Measurements from ENCODE around the gene SHH. TPM values are rescaled to one million over a fixed set of nuclear protein-coding genes. Genes with fewer than 3 reads are reported as not detected.

The SHH gene
- total RNA-seq, 6 experiments from 2014 or later, result 6.8 to 18.6 (median 12.4) TPM

DNA sequence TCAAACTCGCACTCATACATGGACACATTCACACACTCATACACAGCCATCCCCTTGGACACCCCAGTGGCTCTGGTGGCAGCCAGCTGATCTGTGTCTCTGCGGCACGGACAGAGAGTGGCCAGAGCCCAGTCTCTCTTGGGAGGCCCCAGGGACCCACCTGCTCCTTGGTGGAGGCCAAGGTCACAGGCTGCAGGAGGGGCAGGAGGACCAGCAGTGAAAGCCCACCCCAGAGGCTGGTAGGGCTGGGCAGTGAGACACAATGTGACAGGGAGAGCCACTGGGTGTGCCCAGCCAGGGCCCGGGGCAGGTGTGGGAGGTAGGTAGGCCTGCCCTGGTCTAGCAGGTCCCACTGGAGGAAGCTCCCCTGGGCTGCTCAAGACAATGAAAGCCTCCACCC lies 18.5 kb downstream of the SHH start:
- Histone ChIP-seq H3K27me3 (no peaks in the 10 kb centered on the region), H3K4me3 (no peak overlapping the region), H3K4me1 (no peaks in the 10 kb centered on the region), H3K9me3 (no peaks in the 10 kb centered on the region), H3K27ac (no peak overlapping the region), H3K36me3 (no peaks in the 10 kb centered on the region)
- 83% methylated on average over 2 of the region's 4 CpGs for WGBS (ENCODE audit: insufficient coverage, low coverage, low lambda C conversion rate, missing lambda C conversion rate)
- intact Hi-C loops (cut with DNase I), result loop anchor here (10.0 kb wide), 2 partner anchors 671 to 681 kb away; no protein-coding TSS in a partner anchor
- no peak for DNase-seq
- ATAC-seq, result no peak
- TF ChIP-seq, protein P1, sequence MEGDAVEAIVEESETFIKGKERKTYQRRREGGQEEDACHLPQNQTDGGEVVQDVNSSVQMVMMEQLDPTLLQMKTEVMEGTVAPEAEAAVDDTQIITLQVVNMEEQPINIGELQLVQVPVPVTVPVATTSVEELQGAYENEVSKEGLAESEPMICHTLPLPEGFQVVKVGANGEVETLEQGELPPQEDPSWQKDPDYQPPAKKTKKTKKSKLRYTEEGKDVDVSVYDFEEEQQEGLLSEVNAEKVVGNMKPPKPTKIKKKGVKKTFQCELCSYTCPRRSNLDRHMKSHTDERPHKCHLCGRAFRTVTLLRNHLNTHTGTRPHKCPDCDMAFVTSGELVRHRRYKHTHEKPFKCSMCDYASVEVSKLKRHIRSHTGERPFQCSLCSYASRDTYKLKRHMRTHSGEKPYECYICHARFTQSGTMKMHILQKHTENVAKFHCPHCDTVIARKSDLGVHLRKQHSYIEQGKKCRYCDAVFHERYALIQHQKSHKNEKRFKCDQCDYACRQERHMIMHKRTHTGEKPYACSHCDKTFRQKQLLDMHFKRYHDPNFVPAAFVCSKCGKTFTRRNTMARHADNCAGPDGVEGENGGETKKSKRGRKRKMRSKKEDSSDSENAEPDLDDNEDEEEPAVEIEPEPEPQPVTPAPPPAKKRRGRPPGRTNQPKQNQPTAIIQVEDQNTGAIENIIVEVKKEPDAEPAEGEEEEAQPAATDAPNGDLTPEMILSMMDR (IDR thresholded peaks at IDR 0.05), result no peak
- no peak for TF ChIP-seq POLR2A (IDR thresholded peaks at IDR 0.05)

DNA sequence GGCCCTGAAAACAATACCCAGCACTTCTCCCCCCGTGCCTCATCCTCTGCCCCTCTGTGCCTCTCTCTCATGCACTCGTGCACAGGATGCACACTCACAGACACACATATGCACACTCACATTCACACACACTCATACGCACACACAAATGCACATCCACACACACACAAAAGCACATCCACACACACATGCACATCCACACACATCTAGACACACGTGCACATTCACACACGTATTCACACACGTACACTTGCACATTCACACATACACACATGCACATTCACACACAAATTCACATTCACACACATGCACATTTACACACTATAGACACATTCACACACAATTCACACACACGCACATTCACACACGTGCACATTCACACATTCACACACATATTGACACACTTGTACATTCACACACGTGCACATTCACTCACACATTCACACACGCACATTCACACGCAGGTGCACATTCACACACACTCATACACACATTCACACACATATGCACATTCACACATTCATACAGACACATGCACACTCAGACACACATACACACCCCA lies 19.2 kb downstream of the SHH start:
- Histone ChIP-seq H3K36me3 (no peaks in the 10 kb centered on the region), H3K4me1 (no peaks in the 10 kb centered on the region), H3K9me3 (no peaks in the 10 kb centered on the region), H3K27me3 (no peaks in the 10 kb centered on the region), H3K4me3 (no peak overlapping the region), H3K27ac (no peak overlapping the region)
- no peak for ATAC-seq
- TF ChIP-seq, protein P1 (IDR thresholded peaks at IDR 0.05), result no peak
- no peak for TF ChIP-seq POLR2A (IDR thresholded peaks at IDR 0.05)
- intact Hi-C loops (cut with DNase I), result loop anchor here (10.0 kb wide), 2 partner anchors 672 to 682 kb away; no protein-coding TSS in a partner anchor
- WGBS (ENCODE audit: insufficient coverage, low coverage, low lambda C conversion rate, missing lambda C conversion rate), result 78% methylated on average over 10 of the region's 11 CpGs
- no peak for DNase-seq

DNA sequence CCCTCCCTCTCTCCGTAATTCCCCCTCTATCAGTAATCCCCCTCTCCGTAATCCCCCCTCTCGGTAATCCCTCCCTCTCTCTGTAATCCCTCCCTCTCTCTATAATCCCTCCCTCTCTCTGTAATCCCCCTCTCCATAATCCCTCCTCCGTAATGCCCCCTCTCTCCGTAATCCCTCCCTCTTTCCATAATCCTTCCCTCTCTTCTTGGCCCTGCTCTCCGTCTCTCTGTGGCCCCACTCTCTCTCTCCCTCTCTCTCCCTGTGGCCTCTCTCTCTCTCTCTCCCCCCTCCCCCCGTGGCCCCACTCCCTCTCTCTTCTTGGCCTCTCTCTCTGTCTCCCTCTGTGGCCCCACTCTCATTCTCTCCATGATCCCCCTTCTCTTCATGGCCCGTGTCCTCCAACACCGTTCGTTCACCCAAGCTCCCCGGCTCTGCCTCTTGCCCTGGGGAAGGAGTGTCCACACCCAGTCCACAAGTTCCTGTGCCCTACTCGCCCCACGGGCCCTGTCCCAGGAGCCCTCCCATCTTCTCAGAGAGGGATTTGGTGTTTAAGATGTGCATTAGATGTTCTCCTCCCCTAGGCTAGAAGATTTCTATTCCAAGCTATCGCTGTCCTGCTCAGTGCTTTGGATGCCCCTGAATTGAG lies 19.8 kb downstream of the SHH start:
- DNase-seq (no peak), ATAC-seq (no peak)
- Histone ChIP-seq H3K9me3 (no peaks in the 10 kb centered on the region), H3K27me3 (no peaks in the 10 kb centered on the region), H3K36me3 (no peaks in the 10 kb centered on the region), H3K4me1 (no peaks in the 10 kb centered on the region), H3K27ac (no peak overlapping the region), H3K4me3 (no peak overlapping the region)
- 83% methylated on average over 13 of the region's 14 CpGs for WGBS (ENCODE audit: insufficient coverage, low coverage, low lambda C conversion rate, missing lambda C conversion rate)
- TF ChIP-seq POLR2A (IDR thresholded peaks at IDR 0.05), result no peak
- TF ChIP-seq, protein P1 (IDR thresholded peaks at IDR 0.05), result no peak
- intact Hi-C loops (cut with DNase I), result loop anchor here (10.0 kb wide), 2 partner anchors 672 to 682 kb away; no protein-coding TSS in a partner anchor

DNA sequence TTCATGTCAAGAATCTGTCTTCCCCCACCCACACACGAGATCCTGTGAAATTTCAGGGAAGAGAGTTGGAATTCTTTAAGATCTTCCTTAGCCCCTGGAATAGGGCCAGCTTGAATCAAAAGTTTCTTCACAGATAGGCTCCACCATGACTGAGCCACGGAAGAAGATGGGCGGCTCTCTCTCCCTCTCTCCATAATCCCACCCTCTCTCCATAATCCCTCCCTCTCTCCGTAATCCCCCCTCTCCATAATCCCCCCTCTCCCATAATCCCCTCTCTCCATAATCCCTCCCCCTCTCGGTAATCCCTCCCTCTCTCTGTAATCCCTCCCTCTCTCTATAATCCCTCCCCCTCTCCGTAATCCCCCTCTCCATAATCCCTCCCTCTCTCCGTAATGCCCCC lies 20.4 kb downstream of the SHH start:
- no peaks in the 10 kb centered on the region for H3K9me3 ChIP-seq
- H3K27ac ChIP-seq, result no peak overlapping the region
- H3K36me3 ChIP-seq, result no peaks in the 10 kb centered on the region
- WGBS (ENCODE audit: insufficient coverage, low coverage, low lambda C conversion rate, missing lambda C conversion rate), result 69% methylated on average over 4 of the region's 7 CpGs
- no peaks in the 10 kb centered on the region for H3K27me3 ChIP-seq
- ATAC-seq, result no peak
- no peak overlapping the region for H3K4me3 ChIP-seq
- no peak for DNase-seq
- intact Hi-C loops (cut with DNase I), result loop anchor here (10.0 kb wide), 2 partner anchors 673 to 683 kb away; no protein-coding TSS in a partner anchor
- no peak for TF ChIP-seq POLR2A (IDR thresholded peaks at IDR 0.05)
- TF ChIP-seq, protein P1 (IDR thresholded peaks at IDR 0.05), result no peak
- H3K4me1 ChIP-seq, result peaks cover 0 to 6% (median 0%) of the 10 kb centered on the region in 4 donors
